Measurements from ENCODE around the gene ANO10. TPM values are rescaled to one million over a fixed set of nuclear protein-coding genes. Genes with fewer than 3 reads are reported as not detected.

ANO10 gene
- total RNA-seq, 4 donors from 2014 or later = 26.7 to 33.9 (median 28.7) TPM

- Histone ChIP-seq H3K4me1 (peaks cover 5 to 12% of the 10 kb centered on the region in 2 donors), H3K36me3 (peaks cover 43 to 51% of the 10 kb centered on the region in 2 donors), H3K27me3 (no peaks in the 10 kb centered on the region), H3K9me3 (no peaks in the 10 kb centered on the region), H3K4me3 (replicated peaks in 1 of 3) (no peak overlapping the region), H3K27ac (no peak overlapping the region)
- TF ChIP-seq CTCF (IDR thresholded peaks at IDR 0.05) (no peak), POLR2A (IDR thresholded peaks at IDR 0.05) (no peak)
- intact Hi-C loops (cut with DNase I) = no loop called here
- 75 to 81% methylated on average over 3 of the region's 3 CpGs for WGBS, 2 donors
- no peak for DNase-seq
Measured at GRCh38 chr3:43343815-43344214, 278.0 kb downstream of the ANO10 start.

DNA sequence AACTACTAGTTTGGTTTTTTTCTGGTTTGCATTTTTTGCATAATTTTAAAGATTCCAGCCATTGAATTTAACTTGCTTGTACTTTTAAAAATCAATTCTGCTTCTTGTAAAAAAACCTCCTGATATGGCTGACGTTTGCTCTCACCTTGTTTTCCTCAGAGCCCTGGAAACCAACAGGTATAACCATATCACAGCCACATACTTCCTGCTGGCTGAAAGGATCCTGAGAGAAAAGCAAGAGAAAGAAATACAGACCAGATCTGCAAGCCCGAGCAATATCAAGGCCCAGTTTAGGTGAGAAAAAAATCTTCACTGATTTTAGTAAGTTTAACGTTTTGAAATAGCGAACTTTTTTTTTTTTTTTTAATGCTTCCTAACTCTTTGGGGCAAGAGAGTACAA, 278.6 kb downstream of the ANO10 start:
- Histone ChIP-seq H3K27ac (no peak overlapping the region), H3K9me3 (no peaks in the 10 kb centered on the region), H3K4me1 (peaks cover 5 to 12% of the 10 kb centered on the region in 2 donors), H3K36me3 (peaks cover 36 to 51% of the 10 kb centered on the region in 2 donors), H3K27me3 (no peaks in the 10 kb centered on the region), H3K4me3 (replicated peaks in 1 of 3) (no peak overlapping the region)
- DNase-seq = no peak
- 78 to 79% methylated on average over 4 of the region's 4 CpGs for WGBS, 2 donors
- intact Hi-C loops (cut with DNase I) = no loop called here
- TF ChIP-seq CTCF (IDR thresholded peaks at IDR 0.05) (no peak), POLR2A (IDR thresholded peaks at IDR 0.05) (no peak)

DNA sequence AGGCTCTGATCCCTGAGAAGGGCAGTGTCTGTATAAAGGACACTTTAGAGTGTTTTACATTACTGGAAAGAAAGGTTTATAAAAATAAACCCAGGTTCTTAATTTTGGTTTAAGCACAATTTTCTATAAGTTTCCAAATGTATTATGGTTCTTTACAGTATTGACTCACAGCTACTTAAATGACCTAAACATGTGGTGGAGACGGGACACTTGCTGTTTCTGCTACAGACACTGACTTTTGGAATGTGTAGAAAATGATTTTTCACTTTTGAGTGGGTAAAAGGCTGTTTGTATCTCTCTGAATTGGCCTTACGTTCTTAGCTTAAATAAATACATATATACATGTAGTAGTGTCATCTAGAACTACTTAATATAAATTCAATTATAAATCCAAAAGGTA, 280.0 kb downstream of the ANO10 start:
- no peak for TF ChIP-seq CTCF (IDR thresholded peaks at IDR 0.05)
- no peak for TF ChIP-seq POLR2A (IDR thresholded peaks at IDR 0.05)

GRCh38 chr3:43340403-43340802, 281.4 kb downstream of the ANO10 start:
- no peaks in the 10 kb centered on the region for H3K27me3 ChIP-seq
- peaks cover 4 to 11% of the 10 kb centered on the region in 2 donors for H3K4me1 ChIP-seq
- no peak overlapping the region for H3K27ac ChIP-seq
- no peak for TF ChIP-seq POLR2A (IDR thresholded peaks at IDR 0.05)
- TF ChIP-seq CTCF (IDR thresholded peaks at IDR 0.05) = no peak
- DNase-seq = no peak
- 96 to 99% methylated on average over 7 of the region's 7 CpGs for WGBS, 2 donors
- no peaks in the 10 kb centered on the region for H3K9me3 ChIP-seq
- H3K36me3 ChIP-seq = peaks cover 33 to 58% of the 10 kb centered on the region in 2 donors
- H3K4me3 ChIP-seq (replicated peaks in 1 of 3) = no peak overlapping the region
- intact Hi-C loops (cut with DNase I) = no loop called here

More for the DNA sequence above, 280.0 kb downstream of the ANO10 start:
- H3K27me3 ChIP-seq = no peaks in the 10 kb centered on the region
- intact Hi-C loops (cut with DNase I) = no loop called here
- H3K4me3 ChIP-seq (replicated peaks in 1 of 3) = no peak overlapping the region
- 87% methylated on average over 2 of the region's 2 CpGs for WGBS, 2 donors
- no peak overlapping the region for H3K27ac ChIP-seq
- no peak for DNase-seq
- H3K4me1 ChIP-seq = peaks cover 5 to 12% of the 10 kb centered on the region in 2 donors
- H3K36me3 ChIP-seq = peaks cover 33 to 48% of the 10 kb centered on the region in 2 donors
- no peaks in the 10 kb centered on the region for H3K9me3 ChIP-seq

- no peak for DNase-seq
- intact Hi-C loops (cut with DNase I) = no loop called here
- no peak overlapping the region for H3K4me3 ChIP-seq (replicated peaks in 1 of 3)
- H3K27me3 ChIP-seq = no peaks in the 10 kb centered on the region
- H3K4me1 ChIP-seq = no peaks in the 10 kb centered on the region
- peaks cover 24 to 46% of the 10 kb centered on the region in 2 donors for H3K36me3 ChIP-seq
- TF ChIP-seq CTCF (IDR thresholded peaks at IDR 0.05) = no peak
- TF ChIP-seq POLR2A (IDR thresholded peaks at IDR 0.05) = no peak
- H3K27ac ChIP-seq = no peak overlapping the region
- H3K9me3 ChIP-seq = no peaks in the 10 kb centered on the region
- WGBS, 2 donors = 94 to 98% methylated on average over 2 of the region's 2 CpGs
Measured at GRCh38 chr3:43338295-43338694, 283.5 kb downstream of the ANO10 start.

Data from thyroid gland (tissue), 4 donors.